NCI-H345 treated with DMSO at 0.1 percent for 48 hours (cell line): Measurements from ENCODE around the gene HDAC4.
"Not testable (repeated sequence)": the region's sequence is repeated elsewhere in the genome, so short reads cannot be mapped to it uniquely, and the experiment has no call there.

Source experiments
- DNase-seq: peaks from one replicate; lab custom pipeline; 2025; ENCODE audit not compliant: unreplicated experiment; lab: John Stamatoyannopoulos, UW

The HDAC4 gene

GRCh38 chr2:239078128-239078924 is 322.5 kb downstream of the HDAC4 start:
- DNase-seq, result no peak

- no peak for DNase-seq
These were observed 323.6 kb downstream of the HDAC4 start for GRCh38 chr2:239077260-239077659.

GRCh38 chr2:239075918-239076758 is 324.7 kb downstream of the HDAC4 start:
- DNase-seq, result no peak

- DNase-seq, result no peak
These were observed 326.9 kb downstream of the HDAC4 start for GRCh38 chr2:239073745-239074530.

GRCh38 chr2:239073270-239073669 is 327.6 kb downstream of the HDAC4 start:
- DNase-seq, result no peak

- no peak for DNase-seq
These were observed 328.0 kb downstream of the HDAC4 start for GRCh38 chr2:239072786-239073185.

- no peak for DNase-seq
These were observed 330.4 kb downstream of the HDAC4 start for GRCh38 chr2:239070466-239070865.

- DNase-seq, result not testable (repeated sequence)
These were observed 331.2 kb downstream of the HDAC4 start for GRCh38 chr2:239069362-239070333.

GRCh38 chr2:239068411-239068810 is 332.4 kb downstream of the HDAC4 start:
- no peak for DNase-seq

GRCh38 chr2:239067196-239067865 is 333.5 kb downstream of the HDAC4 start:
- no peak for DNase-seq

- DNase-seq, result no peak
These were observed 334.2 kb downstream of the HDAC4 start for GRCh38 chr2:239066597-239066996.

- no peak for DNase-seq
These were observed 334.9 kb downstream of the HDAC4 start for GRCh38 chr2:239065962-239066361.

- DNase-seq, result no peak
These were observed 335.3 kb downstream of the HDAC4 start for GRCh38 chr2:239065537-239065936.

- DNase-seq, result no peak
These were observed 335.9 kb downstream of the HDAC4 start for GRCh38 chr2:239064891-239065290.

- no peak for DNase-seq
These were observed 336.6 kb downstream of the HDAC4 start for GRCh38 chr2:239064253-239064652.

GRCh38 chr2:239062743-239063142 is 338.1 kb downstream of the HDAC4 start:
- DNase-seq, result no peak

- no peak for DNase-seq
These were observed 338.8 kb downstream of the HDAC4 start for GRCh38 chr2:239061824-239062570.

- no peak for DNase-seq
These were observed 339.6 kb downstream of the HDAC4 start for GRCh38 chr2:239061121-239061666.

- DNase-seq, result no peak
These were observed 340.1 kb downstream of the HDAC4 start for GRCh38 chr2:239060676-239061075.
